Measurements from ENCODE around the gene DKKL1.

DKKL1 gene

DNA sequence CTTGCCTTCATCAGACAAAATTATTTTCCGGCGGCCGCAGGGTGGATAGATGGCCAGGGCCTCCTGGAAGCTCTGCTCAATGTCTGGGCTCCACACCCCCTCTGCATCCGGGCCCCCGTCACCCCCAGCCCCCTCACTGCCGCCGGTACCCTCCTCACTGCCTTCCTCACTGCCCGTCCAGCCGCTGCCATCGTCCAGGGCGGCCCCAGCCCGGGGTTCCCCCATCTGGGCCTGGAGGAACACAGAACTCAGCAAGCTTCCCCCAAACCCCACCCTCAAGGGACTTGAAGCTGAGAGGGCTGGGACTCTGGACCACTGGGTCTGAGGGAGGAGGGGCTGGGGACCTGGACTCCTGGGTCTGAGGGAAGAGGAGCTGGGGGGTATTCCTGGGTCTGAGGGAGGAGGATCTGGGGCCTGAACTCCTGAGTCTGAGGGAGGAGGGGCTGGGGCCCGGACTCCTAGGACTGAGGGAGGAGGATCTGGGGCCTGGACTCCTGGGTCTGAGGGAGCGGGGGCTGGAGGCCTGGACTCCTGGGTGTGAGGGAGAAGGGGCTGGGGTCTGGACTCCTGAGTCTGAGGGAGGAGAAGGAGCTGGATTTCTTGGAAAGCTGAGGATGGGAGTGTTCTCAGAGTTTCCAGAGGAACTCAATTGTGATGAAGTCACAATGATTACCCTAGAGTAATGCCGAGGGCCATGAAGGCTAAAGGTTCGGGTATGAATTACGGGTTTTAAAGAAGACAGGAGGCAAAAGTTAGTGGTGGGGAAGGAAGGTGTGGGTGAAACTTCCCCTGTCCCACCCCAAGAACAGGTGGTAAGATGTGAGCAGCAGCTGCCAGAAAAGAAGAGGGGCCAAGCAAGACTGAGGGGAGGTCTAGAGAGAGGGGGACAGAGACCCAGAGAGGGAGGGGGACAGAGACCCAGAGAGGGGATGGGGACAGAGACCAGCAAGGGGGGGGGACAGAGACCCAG is 3.5 kb upstream of the DKKL1 start:
- H3K36me3 ChIP-seq (ENCODE audit: insufficient read depth), result no peaks in the 10 kb centered on the region
- TF ChIP-seq, protein P1, sequence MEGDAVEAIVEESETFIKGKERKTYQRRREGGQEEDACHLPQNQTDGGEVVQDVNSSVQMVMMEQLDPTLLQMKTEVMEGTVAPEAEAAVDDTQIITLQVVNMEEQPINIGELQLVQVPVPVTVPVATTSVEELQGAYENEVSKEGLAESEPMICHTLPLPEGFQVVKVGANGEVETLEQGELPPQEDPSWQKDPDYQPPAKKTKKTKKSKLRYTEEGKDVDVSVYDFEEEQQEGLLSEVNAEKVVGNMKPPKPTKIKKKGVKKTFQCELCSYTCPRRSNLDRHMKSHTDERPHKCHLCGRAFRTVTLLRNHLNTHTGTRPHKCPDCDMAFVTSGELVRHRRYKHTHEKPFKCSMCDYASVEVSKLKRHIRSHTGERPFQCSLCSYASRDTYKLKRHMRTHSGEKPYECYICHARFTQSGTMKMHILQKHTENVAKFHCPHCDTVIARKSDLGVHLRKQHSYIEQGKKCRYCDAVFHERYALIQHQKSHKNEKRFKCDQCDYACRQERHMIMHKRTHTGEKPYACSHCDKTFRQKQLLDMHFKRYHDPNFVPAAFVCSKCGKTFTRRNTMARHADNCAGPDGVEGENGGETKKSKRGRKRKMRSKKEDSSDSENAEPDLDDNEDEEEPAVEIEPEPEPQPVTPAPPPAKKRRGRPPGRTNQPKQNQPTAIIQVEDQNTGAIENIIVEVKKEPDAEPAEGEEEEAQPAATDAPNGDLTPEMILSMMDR (conservative IDR thresholded peaks at IDR 0.05; ENCODE audit: low read depth, low read length), result no peak
- H3K79me2 ChIP-seq (ENCODE audit: insufficient read depth, low read depth), result no peaks in the 10 kb centered on the region
- no peak overlapping the region for H3K9ac ChIP-seq
- H3K27ac ChIP-seq, result no peak overlapping the region
- peaks cover 97% of the 10 kb centered on the region for H3K27me3 ChIP-seq (ENCODE audit: insufficient read depth, low read depth)
- H3K4me1 ChIP-seq (ENCODE audit: low read depth, poor library complexity, severe bottlenecking), result peaks cover 9% of the 10 kb centered on the region
- H2AFZ ChIP-seq (ENCODE audit: low read depth), result no peak overlapping the region
- H4K20me1 ChIP-seq (ENCODE audit: insufficient read depth), result no peaks in the 10 kb centered on the region
- no peak overlapping the region for H3K4me3 ChIP-seq (IDR thresholded peaks at IDR 0.05; ENCODE audit: insufficient read depth, low read depth, low read length)
- no peak overlapping the region for H3K4me2 ChIP-seq

DNA sequence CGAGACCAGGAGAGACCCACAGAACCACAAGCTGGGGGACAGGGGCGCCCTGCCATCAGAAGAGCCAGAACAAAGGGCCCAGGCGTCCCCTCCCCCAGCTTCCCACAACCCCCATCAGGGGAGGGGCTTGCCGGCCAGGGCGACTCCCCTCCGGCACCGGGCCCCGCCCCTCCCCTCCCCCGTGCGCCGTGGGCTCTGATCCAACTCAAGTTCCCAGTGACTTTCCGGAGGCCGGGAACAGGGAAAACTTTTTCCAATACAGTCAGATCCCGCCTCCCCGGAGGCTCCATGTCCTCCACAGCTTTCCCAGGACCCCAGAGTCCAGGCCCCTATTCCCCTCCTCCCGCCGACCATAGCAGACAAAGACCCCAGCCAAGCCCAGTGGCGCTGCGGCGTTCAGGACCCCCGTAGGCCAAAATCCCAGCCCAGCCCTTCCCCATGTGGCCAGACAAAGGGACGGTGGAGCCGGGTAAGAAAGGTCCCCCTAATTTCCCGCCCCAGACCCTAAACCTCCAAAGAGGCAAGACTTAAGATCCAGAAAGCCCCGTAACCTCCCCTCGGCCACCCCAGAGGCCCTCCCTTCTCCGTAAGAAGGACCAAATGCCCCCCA is 2.1 kb upstream of the DKKL1 start:
- H3K9ac ChIP-seq, result no peak overlapping the region
- no peak overlapping the region for H3K4me3 ChIP-seq (IDR thresholded peaks at IDR 0.05; ENCODE audit: insufficient read depth, low read depth, low read length)

DNA sequence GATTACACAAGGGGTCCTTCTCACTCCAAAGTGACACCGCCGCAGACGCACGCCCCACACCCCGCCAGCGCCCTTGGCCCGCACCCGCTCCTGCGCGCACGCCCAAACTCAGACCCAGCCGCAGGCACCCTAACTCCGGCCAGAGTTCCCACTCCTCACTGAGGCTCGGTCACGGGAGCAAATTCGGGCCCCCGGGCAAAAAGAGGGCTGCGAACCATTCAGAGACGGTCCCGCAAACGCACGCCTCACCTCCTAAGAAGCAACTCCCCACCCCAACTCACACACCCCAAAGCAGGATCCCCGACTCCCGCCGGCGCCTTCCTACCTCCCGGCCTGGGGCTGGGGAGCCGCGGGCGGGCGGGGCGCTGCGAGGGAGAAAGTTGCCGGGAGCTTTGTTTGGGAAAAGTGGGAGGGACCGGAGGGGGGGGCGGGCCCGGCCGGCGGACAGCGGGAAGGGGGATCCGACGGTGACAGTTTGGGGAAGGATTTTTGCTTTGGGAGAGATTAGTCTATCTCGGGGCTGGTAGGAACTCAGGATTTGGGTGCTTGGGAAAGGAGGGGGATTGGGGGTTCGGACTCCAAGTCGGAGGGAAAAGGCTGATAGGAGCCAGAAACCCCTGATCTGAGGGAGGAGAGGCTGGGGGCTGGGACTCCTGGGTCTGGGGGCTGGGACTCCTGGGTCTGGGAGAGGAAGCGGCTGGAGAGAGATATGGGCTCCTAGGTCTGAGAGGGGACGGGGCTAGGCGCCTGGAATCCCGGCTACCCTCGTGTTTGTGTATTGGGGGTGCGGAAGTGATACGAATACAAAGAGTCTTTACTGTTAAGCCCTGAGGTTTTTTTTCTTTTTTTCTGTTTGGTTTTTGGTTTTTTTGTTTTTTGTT is 1.4 kb upstream of the DKKL1 start, which contains the start of gene TEAD2:
TEAD2 (minus strand) TSS at position 369 of the 881 bp plus-strand sequence. CDS start 2,341 bp downstream, outside the sequence.
- H3K4me3 ChIP-seq (IDR thresholded peaks at IDR 0.05; ENCODE audit: insufficient read depth, low read depth, low read length), result no peak within 1 kb of the TSS
- no peaks in the 10 kb centered on the region for H3K79me2 ChIP-seq (ENCODE audit: insufficient read depth, low read depth)
- no peaks in the 10 kb centered on the region for H3K36me3 ChIP-seq (ENCODE audit: insufficient read depth)
- H2AFZ ChIP-seq (ENCODE audit: low read depth), result peak within 1 kb of the TSS; percentile 19; the same call in 1 of the 2 replicates
- no peak within 1 kb of the TSS for H3K27ac ChIP-seq
- H3K4me2 ChIP-seq, result peak within 1 kb of the TSS; percentile 18; the same call in 1 of the 2 replicates
- TF ChIP-seq, protein P1 (conservative IDR thresholded peaks at IDR 0.05; ENCODE audit: low read depth, low read length), result no peak
- H4K20me1 ChIP-seq (ENCODE audit: insufficient read depth), result no peaks in the 10 kb centered on the region
- peaks cover 76% of the 10 kb centered on the region for H3K27me3 ChIP-seq (ENCODE audit: insufficient read depth, low read depth)
- H3K4me1 ChIP-seq (ENCODE audit: low read depth, poor library complexity, severe bottlenecking), result peaks cover 10% of the 10 kb centered on the region
- H3K9ac ChIP-seq, result no peak within 1 kb of the TSS

More for the DNA sequence above, 2.1 kb upstream of the DKKL1 start:
- TF ChIP-seq, protein P1 (conservative IDR thresholded peaks at IDR 0.05; ENCODE audit: low read depth, low read length), result no peak
- Histone ChIP-seq H3K27me3 (ENCODE audit: insufficient read depth, low read depth) (peaks cover 84% of the 10 kb centered on the region), H3K36me3 (ENCODE audit: insufficient read depth) (no peaks in the 10 kb centered on the region), H3K4me1 (ENCODE audit: low read depth, poor library complexity, severe bottlenecking) (peaks cover 9% of the 10 kb centered on the region), H3K4me2 (no peak overlapping the region), H4K20me1 (ENCODE audit: insufficient read depth) (no peaks in the 10 kb centered on the region), H2AFZ (ENCODE audit: low read depth) (no peak overlapping the region), H3K27ac (no peak overlapping the region), H3K79me2 (ENCODE audit: insufficient read depth, low read depth) (no peaks in the 10 kb centered on the region)

DNA sequence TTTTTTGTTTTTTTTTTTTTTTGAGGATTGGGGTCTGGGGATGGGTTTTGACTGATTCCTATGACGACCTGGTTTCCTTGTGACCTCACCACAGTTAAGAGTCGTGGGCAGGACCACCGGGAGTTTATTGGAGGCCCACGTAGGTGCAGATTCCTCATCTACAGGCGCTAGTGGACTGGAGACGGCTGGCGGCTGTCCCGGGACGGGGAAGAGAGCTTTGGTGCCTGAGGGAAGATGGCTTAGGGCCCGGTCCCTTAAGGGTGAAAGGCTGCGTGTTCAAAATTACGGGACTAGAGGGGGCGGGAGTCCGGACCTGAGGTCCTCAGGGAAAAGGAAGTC is 779 bp upstream of the DKKL1 start:
- peak overlapping the region; percentile 19; the same call in 1 of the 2 replicates for H2AFZ ChIP-seq (ENCODE audit: low read depth)
- H3K9ac ChIP-seq, result no peak overlapping the region
- H3K4me1 ChIP-seq (ENCODE audit: low read depth, poor library complexity, severe bottlenecking), result peaks cover 13% of the 10 kb centered on the region
- H3K27me3 ChIP-seq (ENCODE audit: insufficient read depth, low read depth), result peaks cover 75% of the 10 kb centered on the region
- H3K36me3 ChIP-seq (ENCODE audit: insufficient read depth), result no peaks in the 10 kb centered on the region
- H4K20me1 ChIP-seq (ENCODE audit: insufficient read depth), result no peaks in the 10 kb centered on the region
- no peaks in the 10 kb centered on the region for H3K79me2 ChIP-seq (ENCODE audit: insufficient read depth, low read depth)
- no peak overlapping the region for H3K27ac ChIP-seq
- peak overlapping the region; percentile 18; the same call in 1 of the 2 replicates for H3K4me2 ChIP-seq
- TF ChIP-seq, protein P1 (conservative IDR thresholded peaks at IDR 0.05; ENCODE audit: low read depth, low read length), result no peak
- no peak overlapping the region for H3K4me3 ChIP-seq (IDR thresholded peaks at IDR 0.05; ENCODE audit: insufficient read depth, low read depth, low read length)
